Stimulated activated CD4-positive, alpha-beta T cell treated with anti-CD3 and anti-CD28 coated beads, Interleukin-12 subunit alpha, Interleukin-12 subunit beta, amount 100 ng/mL, for 48 hours (primary cell): ENCODE data around the gene CDC45.

Experiments
- DNase-seq, 3 donors: peaks; one replicate each; pipeline ENCODE4 v3.0.0-alpha.2; 2020; ENCODE audit warnings: low read depth in 2 of 3, low spot score in 1 of 3

Gene CDC45

GRCh38 chr22:19555651-19556050 is 75.9 kb downstream of the CDC45 start:
- no peak for DNase-seq

GRCh38 chr22:19556963-19557545 is 77.3 kb downstream of the CDC45 start:
- no peak for DNase-seq

GRCh38 chr22:19559324-19559811 is 79.6 kb downstream of the CDC45 start:
- no peak for DNase-seq

GRCh38 chr22:19559956-19560355 is 80.2 kb downstream of the CDC45 start:
- DNase-seq: no peak

- DNase-seq: no peak
Observed at GRCh38 chr22:19565382-19566278, 85.9 kb downstream of the CDC45 start.

GRCh38 chr22:19566279-19567156 is 86.8 kb downstream of the CDC45 start:
- no peak for DNase-seq

GRCh38 chr22:19567157-19568009 is 87.7 kb downstream of the CDC45 start:
- DNase-seq: no peak

GRCh38 chr22:19568337-19569275 is 88.9 kb downstream of the CDC45 start:
- DNase-seq: no peak

GRCh38 chr22:19569276-19569640 is 89.5 kb downstream of the CDC45 start:
- no peak for DNase-seq

- no peak for DNase-seq
Observed at GRCh38 chr22:19569976-19570375, 90.3 kb downstream of the CDC45 start.
